B cell (primary cell): ENCODE data around the gene CIAO2B. TPM values are rescaled to one million over a fixed set of nuclear protein-coding genes. Genes with fewer than 3 reads are reported as not detected.

Source experiments
- ATAC-seq: fragments of 200-7000 bp; cut with Tn5 transposase; one replicate; pipeline ENCODE4 v1.10.0; 2021; ENCODE audit warnings: low read depth, mild to moderate bottlenecking, moderate number of reproducible peaks, moderate library complexity
- CTCF ChIA-PET: fragments of 350-600 bp; sonication (Branson Sonifier 250); formaldehyde crosslinking; loops from one replicate; lab custom pipeline; 2021; ENCODE audit warnings: antibody characterized with exemption, inconsistent platforms; lab: Charles Lee
- POLR2A ChIA-PET: fragments of 350-600 bp; sonication (Branson Sonifier 250); formaldehyde crosslinking; loops from one replicate; lab custom pipeline; 2021; ENCODE audit warnings: antibody characterized with exemption; lab: Charles Lee
- DNase-seq: peaks from one replicate; pipeline ENCODE4 v3.0.0; 2013
- H2AFZ ChIP-seq: 2 replicates; pipeline ENCODE4 v1.6.1; 2012; ENCODE audit warnings: mild to moderate bottlenecking, low read depth, low read length; ENCODE audit not compliant: insufficient read depth, poor library complexity, severe bottlenecking
- H3K27ac ChIP-seq, 2 donors: 1 replicate in 1 of 2; 2 replicates in 1 of 2; pipeline ENCODE4 v1.5.1; 2012 to 2013; ENCODE audit warnings: low read length in 2 of 2, mild to moderate bottlenecking in 2 of 2, moderate library complexity in 1 of 2
- H3K27me3 ChIP-seq, 4 experiments: fragments of 200-600 bp in 1 of 4; sonication (generic) in 1 of 4; replicated peaks in 1 of 4; 1 replicate in 2 of 4; 2 replicates in 2 of 4; pipeline versions ENCODE4 v1.6.1 to v1.7.0; 2013 to 2016; ENCODE audit warnings: low read length in 3 of 4, mild to moderate bottlenecking in 2 of 4, mixed read lengths in 1 of 4, moderate library complexity in 1 of 4; ENCODE audit not compliant: insufficient read depth in 4 of 4, control insufficient read depth in 3 of 4; ENCODE audit errors: control extremely low read depth in 1 of 4
- H3K36me3 ChIP-seq, 2 experiments: replicated peaks in 1 of 2; 1 replicate in 1 of 2; 2 replicates in 1 of 2; pipeline versions ENCODE4 v1.6.1 to v1.7.1; 2013; ENCODE audit warnings: low read length in 1 of 2; ENCODE audit not compliant: insufficient read depth in 2 of 2, control insufficient read depth in 1 of 2; ENCODE audit errors: control extremely low read depth in 1 of 2, extremely low read depth in 1 of 2
- H3K4me1 ChIP-seq, 2 donors: fragments of 200-600 bp in 1 of 2; sonication (generic) in 1 of 2; 1 replicate in 1 of 2; 2 replicates in 1 of 2; pipeline versions ENCODE4 v1.5.1 to v1.6.1; 2013 to 2017; ENCODE audit warnings: low read length in 2 of 2; ENCODE audit not compliant: control insufficient read depth in 2 of 2, insufficient read depth in 2 of 2
- H3K4me2 ChIP-seq: replicated peaks from 2 replicates; pipeline ENCODE3; 2012; ENCODE audit warnings: mild to moderate bottlenecking, low read depth, low read length; ENCODE audit not compliant: poor library complexity, severe bottlenecking
- H3K4me3 ChIP-seq, 5 experiments: fragments of 200-600 bp in 1 of 5; sonication (generic) in 1 of 5; 1 replicate in 3 of 5; 2 replicates in 2 of 5; pipeline versions ENCODE4 v1.5.1 to v1.7.0; 2011 to 2016; ENCODE audit warnings: low read length in 4 of 5, mild to moderate bottlenecking in 4 of 5, low read depth in 2 of 5, control low read depth in 1 of 5, moderate library complexity in 1 of 5; ENCODE audit not compliant: insufficient read depth in 1 of 5; ENCODE audit errors: control extremely low read depth in 1 of 5, extremely low read depth in 1 of 5
- H3K79me2 ChIP-seq: fragments of 200-600 bp; sonication (generic); one replicate; pipeline ENCODE4 v1.6.0; 2016; ENCODE audit warnings: low read length; ENCODE audit not compliant: control insufficient read depth, insufficient read depth
- H3K9ac ChIP-seq: fragments of 200-600 bp; sonication (generic); 2 replicates; pipeline ENCODE4 v1.6.1; 2017; ENCODE audit warnings: mild to moderate bottlenecking, low read length, moderate library complexity
- H3K9me3 ChIP-seq, 3 donors: one replicate each; pipeline versions ENCODE4 v1.6.1 to v1.7.1; 2013; ENCODE audit warnings: low read length in 2 of 3; ENCODE audit not compliant: control insufficient read depth in 2 of 3, insufficient read depth in 1 of 3; ENCODE audit errors: control extremely low read depth in 1 of 3
- H4K20me1 ChIP-seq: 2 replicates; pipeline ENCODE4 v1.6.0; 2012; ENCODE audit warnings: mild to moderate bottlenecking, low read length; ENCODE audit not compliant: insufficient read depth, control insufficient read depth, poor library complexity, severe bottlenecking
- H3K27ac Mint-ChIP-seq: one replicate; pipeline ENCODE4 v1.8.0; 2021; ENCODE audit warnings: mixed read lengths
- H3K27me3 Mint-ChIP-seq: one replicate; pipeline ENCODE4 v1.8.0; 2021; ENCODE audit warnings: mixed read lengths
- H3K4me1 Mint-ChIP-seq: one replicate; pipeline ENCODE4 v1.8.0; 2021; ENCODE audit warnings: mixed read lengths
- H3K4me3 Mint-ChIP-seq: one replicate; pipeline ENCODE4 v1.8.0; 2021; ENCODE audit warnings: mixed read lengths
- H3K9me3 Mint-ChIP-seq: one replicate; pipeline ENCODE4 v1.8.0; 2022; ENCODE audit warnings: mixed read lengths; ENCODE audit not compliant: insufficient read depth
- CTCF ChIP-seq: fragments of 200-600 bp; IDR thresholded peaks from one replicate; pipeline ENCODE4 v1.8.0; 2022; ENCODE audit warnings: antibody characterized with exemption, mild to moderate bottlenecking
- EZH2 ChIP-seq: IDR thresholded peaks from 2 replicates; pipeline ENCODE4 v1.6.1; 2012; ENCODE audit warnings: borderline replicate concordance, low read depth, mild to moderate bottlenecking, moderate library complexity, low read length; ENCODE audit not compliant: insufficient read depth, poor library complexity, severe bottlenecking
- WGBS: methylation state at CpG from one replicate; pipeline ENCODE4 v1.1.5; 2013; ENCODE audit warnings: missing lambda C conversion rate; ENCODE audit not compliant: insufficient coverage; 5-methylcytosine and 5-hydroxymethylcytosine counted together
- intact Hi-C: fragments of 100-400 bp; cut with micrococcal nuclease; formaldehyde crosslinking; loops from one replicate; pipeline ENCODE4 v1.10.0; 2022
- polyA plus RNA-seq: library from polyadenylated mRNA; depleted of rRNA; stranded (reverse); fragments of >200 nt; gene quantifications from 2 replicates; pipeline ENCODE4 v1.2.3, GENCODE V29; 2012
- total RNA-seq, 2 donors: library from RNA; stranded (reverse); fragments of 120-200 nt in 1 of 2; gene quantifications; 1 replicate in 1 of 2; 2 replicates in 1 of 2; pipeline versions ENCODE4 v1.2.3 to v1.2.4, GENCODE V29; 2013 to 2022

The CIAO2B gene
- total and polyA plus RNA-seq, 2 donors (not counting 1 experiment from before 2014, with no cell fraction given), result 60.6 to 159 TPM

- Histone ChIP-seq H3K4me3 (no peak overlapping the region), H3K9me3 (no peaks in the 10 kb centered on the region), H2AFZ (no peak overlapping the region), H3K9ac (no peak overlapping the region), H3K27me3 (no peaks in the 10 kb centered on the region), H3K79me2 (no peaks in the 10 kb centered on the region), H3K36me3 (no peaks in the 10 kb centered on the region), H4K20me1 (no peaks in the 10 kb centered on the region), H3K27ac (no peak overlapping the region), H3K4me1 (no peaks in the 10 kb centered on the region), H3K4me2 (no peak overlapping the region)
- no peaks in the 10 kb centered on the region for H3K4me1 Mint-ChIP-seq
- ChIA-PET CTCF (no interaction called here), POLR2A (no interaction called here)
- no peak overlapping the region for H3K27ac Mint-ChIP-seq
- no peak overlapping the region for H3K4me3 Mint-ChIP-seq
- TF ChIP-seq CTCF, result no peak
- TF ChIP-seq EZH2, result no peak
- ATAC-seq (no peak), DNase-seq (no peak)
- H3K9me3 Mint-ChIP-seq, result no peaks in the 10 kb centered on the region
- WGBS, result 85% methylated on average over 14 of the region's 14 CpGs
- no peaks in the 10 kb centered on the region for H3K27me3 Mint-ChIP-seq
- intact Hi-C loops, result no loop called here
Measured at GRCh38 chr16:66910175-66910940, 23.8 kb downstream of the CIAO2B start.

GRCh38 chr16:66908762-66909559 is 25.2 kb downstream of the CIAO2B start:
- ChIA-PET POLR2A (no interaction called here), CTCF (no interaction called here)
- H3K79me2 ChIP-seq, result no peaks in the 10 kb centered on the region
- H3K27me3 ChIP-seq, result no peaks in the 10 kb centered on the region
- no peaks in the 10 kb centered on the region for H3K4me1 ChIP-seq
- DNase-seq (no peak), ATAC-seq (no peak)
- no peak overlapping the region for H3K9ac ChIP-seq
- Mint-ChIP-seq H3K4me1 (no peaks in the 10 kb centered on the region), H3K27ac (no peak overlapping the region), H3K9me3 (no peaks in the 10 kb centered on the region), H3K4me3 (no peak overlapping the region), H3K27me3 (no peaks in the 10 kb centered on the region)
- no peaks in the 10 kb centered on the region for H4K20me1 ChIP-seq
- H3K27ac ChIP-seq, result no peak overlapping the region
- no peaks in the 10 kb centered on the region for H3K9me3 ChIP-seq
- H2AFZ ChIP-seq, result no peak overlapping the region
- intact Hi-C loops, result no loop called here
- H3K4me2 ChIP-seq, result no peak overlapping the region
- no peak overlapping the region for H3K4me3 ChIP-seq
- TF ChIP-seq CTCF, result no peak
- TF ChIP-seq EZH2, result no peak
- 92% methylated on average over 12 of the region's 14 CpGs for WGBS
- H3K36me3 ChIP-seq, result no peaks in the 10 kb centered on the region
